Fibroblast of the aortic adventitia (primary cell): ENCODE measurements around the gene CLEC1A. TPM values are rescaled to one million over a fixed set of nuclear protein-coding genes. Genes with fewer than 3 reads are reported as not detected.

Source experiments
- DNase-seq: peaks from one replicate; pipeline ENCODE4 v3.0.0-alpha.2; 2010; ENCODE audit warnings: low read depth
- H3K4me3 ChIP-seq: 2 replicates; pipeline ENCODE4 v1.5.1; 2011; ENCODE audit warnings: low read depth, mild to moderate bottlenecking, control low read depth, low read length, moderate library complexity
- total RNA-seq: library from RNA; depleted of rRNA; stranded (reverse); fragments of >200 nt; gene quantifications from 2 replicates; pipeline ENCODE4 v1.2.3, GENCODE V29; 2012; ENCODE audit warnings: low replicate concordance
- TF ChIP-seq, protein P1 (sequence below): IDR thresholded peaks from 2 replicates; pipeline ENCODE4 v1.5.1; 2011; ENCODE audit warnings: mild to moderate bottlenecking, low read length, control low read depth, inconsistent platforms; ENCODE audit not compliant: insufficient read depth

The CLEC1A gene
- total RNA-seq, 1 donor, result not detected

DNA sequence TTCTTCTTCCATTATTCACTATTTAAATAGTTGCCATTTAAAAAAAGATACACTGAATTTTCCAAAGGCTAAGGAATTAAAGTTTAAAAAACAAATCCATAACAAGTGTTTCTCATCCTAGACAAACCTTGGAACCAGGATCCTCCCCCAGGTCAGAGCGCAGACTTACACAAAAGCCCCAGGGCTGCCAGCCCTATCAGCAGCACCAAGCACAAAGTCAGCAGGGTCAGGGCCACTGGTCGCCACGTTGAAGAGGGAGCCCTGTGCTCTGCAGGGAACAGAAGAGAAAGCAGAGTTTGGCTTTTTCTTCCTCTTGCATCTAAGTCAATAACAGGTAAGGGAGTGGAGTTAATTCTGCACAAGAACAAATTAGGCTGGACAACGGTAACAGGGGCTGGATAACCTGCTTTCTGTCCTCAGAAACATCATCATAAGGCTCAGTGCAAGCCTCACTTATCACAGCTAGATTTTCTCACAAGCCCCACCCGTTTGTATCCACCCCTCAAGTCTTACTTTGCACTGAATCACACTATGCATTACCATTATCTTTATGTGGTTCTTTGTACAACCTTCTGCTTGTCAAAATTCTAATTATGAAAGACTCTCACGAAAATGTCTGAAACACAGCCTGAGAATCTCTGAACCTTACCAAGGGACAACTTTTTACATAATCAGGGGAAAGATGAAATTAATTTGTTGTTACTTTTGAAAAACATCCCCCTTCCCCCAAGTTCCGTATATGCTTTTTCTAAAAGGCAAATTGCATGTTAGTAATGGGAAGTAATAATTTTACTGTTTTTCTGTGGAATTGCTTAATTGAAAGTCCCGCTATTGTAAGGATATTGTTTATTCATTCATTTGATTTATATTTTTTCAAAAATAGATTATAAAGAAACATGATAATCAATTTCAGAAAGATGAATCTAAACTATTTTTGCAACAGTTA lies 9.6 kb downstream of the CLEC1A start:
- DNase-seq, result no peak
- TF ChIP-seq, protein P1, sequence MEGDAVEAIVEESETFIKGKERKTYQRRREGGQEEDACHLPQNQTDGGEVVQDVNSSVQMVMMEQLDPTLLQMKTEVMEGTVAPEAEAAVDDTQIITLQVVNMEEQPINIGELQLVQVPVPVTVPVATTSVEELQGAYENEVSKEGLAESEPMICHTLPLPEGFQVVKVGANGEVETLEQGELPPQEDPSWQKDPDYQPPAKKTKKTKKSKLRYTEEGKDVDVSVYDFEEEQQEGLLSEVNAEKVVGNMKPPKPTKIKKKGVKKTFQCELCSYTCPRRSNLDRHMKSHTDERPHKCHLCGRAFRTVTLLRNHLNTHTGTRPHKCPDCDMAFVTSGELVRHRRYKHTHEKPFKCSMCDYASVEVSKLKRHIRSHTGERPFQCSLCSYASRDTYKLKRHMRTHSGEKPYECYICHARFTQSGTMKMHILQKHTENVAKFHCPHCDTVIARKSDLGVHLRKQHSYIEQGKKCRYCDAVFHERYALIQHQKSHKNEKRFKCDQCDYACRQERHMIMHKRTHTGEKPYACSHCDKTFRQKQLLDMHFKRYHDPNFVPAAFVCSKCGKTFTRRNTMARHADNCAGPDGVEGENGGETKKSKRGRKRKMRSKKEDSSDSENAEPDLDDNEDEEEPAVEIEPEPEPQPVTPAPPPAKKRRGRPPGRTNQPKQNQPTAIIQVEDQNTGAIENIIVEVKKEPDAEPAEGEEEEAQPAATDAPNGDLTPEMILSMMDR, result no peak
- H3K4me3 ChIP-seq, result no peak overlapping the region

DNA sequence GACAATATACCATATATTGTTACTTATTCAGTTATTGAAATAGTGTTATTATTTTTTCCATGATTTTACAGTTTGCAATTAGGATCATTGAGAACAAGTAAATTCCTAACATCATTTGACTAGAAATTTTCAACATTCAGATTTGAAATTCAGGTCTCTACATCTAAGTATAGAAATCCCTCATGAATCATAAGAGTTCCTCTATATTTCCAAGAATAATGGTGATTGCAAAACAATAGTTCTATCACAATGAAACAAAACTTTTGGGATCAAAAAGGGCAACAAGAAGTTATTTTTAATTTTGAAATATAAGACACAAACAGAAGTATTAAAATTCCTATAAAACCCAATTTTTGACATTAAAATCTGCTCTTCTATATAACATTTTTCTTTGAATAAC lies 10.8 kb downstream of the CLEC1A start:
- no peak overlapping the region for H3K4me3 ChIP-seq
- TF ChIP-seq, protein P1, result no peak
- DNase-seq, result no peak

DNA sequence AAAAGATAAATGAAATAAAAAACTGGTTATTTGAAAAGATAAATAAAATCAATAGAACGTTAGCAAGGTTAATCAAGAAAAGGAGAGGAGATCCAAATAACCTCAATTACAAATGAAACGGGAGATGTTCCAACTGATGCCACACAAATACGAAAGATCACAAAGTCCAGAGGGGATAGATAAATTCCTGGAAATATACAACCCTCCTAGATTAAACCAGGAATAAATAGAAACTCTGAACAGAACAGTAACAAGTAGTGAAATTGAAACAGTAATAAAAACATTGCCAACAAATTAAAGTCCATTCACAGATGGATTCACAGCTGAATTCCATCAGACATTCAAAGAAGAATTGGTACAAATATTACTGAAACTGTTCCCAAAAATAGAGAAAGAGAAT lies 12.4 kb downstream of the CLEC1A start:
- TF ChIP-seq, protein P1, result no peak
- DNase-seq, result no peak
- H3K4me3 ChIP-seq, result no peak overlapping the region

DNA sequence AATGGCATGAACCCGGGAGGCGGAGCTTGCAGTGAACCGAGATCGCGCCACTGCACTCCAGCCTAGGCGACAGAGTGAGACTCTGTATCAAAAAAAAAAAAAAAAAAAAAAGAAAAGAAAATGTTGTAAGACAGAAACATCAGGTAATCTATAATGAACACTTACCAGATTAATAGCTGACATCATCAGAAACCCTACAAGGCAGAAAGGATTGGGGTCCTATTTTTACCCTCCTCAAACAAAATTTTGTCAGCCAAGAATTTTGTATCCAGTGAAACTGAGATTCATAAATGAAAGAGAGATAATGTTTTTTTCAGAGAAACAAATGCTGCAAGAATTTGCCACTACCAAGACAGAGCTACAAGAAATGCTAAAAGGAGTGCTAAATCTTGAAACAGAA lies 14.1 kb downstream of the CLEC1A start:
- H3K4me3 ChIP-seq, result no peak overlapping the region
- TF ChIP-seq, protein P1, result no peak
- DNase-seq, result no peak

DNA sequence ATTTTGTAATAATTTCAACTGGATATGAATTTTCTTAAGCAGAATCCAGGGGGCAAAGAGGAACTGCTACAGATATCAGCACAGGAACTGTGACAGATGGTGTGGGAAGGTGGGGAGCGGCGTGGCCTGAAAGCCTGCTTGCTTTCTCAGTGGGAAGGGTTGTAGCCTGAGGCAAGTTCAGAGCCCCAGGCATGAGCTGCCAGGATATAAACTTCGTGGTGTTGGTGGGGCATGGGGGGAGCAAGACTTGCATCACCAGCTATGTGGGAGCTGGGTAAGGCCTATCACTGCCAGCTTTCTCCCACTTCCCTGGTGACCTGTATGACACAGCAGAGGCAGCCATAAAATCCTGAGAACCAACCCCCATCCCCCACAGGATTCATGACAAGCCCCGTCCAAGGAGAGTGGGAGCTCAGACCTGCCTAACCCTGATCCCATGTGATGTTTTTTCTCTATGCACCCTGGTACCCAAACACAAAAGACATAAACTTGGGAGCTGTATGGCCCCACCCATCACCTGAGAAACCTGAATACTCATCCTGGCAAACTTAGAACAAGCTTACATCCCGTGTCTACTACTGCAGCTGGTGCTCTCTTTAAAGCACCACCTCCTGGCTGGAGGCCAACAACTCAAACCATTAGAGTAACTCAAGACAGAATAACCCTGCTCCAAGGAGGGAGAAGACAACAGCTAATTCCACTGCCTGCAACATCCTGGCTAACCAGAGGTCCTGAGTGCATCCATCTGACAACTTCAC lies 16.5 kb downstream of the CLEC1A start:
- no peak overlapping the region for H3K4me3 ChIP-seq
- TF ChIP-seq, protein P1, result no peak
- no peak for DNase-seq

DNA sequence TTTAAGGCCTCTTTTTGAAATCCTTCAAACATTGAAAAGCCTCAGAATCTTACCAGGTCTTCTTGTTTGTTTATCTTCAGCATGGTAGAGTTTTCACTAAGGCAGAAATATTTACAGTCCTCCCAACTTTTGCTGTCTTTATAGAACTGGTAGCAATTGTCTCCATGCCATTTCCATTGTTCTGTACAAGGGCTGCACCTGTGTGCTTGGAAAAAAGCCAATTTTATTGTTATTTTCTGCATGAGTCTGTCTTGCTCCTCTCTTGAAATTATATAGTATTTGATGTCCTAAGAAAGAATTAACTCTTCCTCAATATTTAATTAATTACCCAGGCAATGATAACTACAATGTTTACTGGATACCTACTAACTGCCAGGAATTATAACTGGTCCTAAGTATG lies 23.3 kb downstream of the CLEC1A start:
- TF ChIP-seq, protein P1, result no peak
- H3K4me3 ChIP-seq, result no peak overlapping the region
- no peak for DNase-seq
